ENCODE results near the gene OGDH.
A peak's percentile ranks its signal among the peaks of the same experiment; 100 is the strongest.

OGDH gene

DNA sequence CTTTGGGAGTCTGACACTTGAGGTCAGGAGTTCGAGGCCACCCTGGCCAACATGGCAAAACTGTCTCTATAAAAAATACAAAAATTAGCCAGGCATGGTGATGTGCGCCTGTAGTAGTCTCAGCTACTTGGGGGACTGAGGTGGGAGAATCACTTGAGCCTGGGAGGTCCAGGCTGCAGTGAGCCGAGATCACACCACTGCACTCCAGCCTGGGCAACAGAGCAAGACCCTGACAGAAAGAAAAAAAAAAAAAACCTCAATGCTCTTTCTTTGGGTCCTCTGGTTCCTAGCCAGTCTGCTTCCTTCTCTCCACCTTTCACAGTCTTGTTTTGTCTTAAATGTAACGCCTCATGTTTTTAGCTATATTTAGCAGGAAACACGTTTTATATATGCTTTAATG, 9.4 kb downstream of the OGDH start:
- Histone ChIP-seq H3K36me3 (ENCODE audit: control insufficient read depth in 2 of 2, insufficient read depth in 1 of 2, low read length in 2 of 2) (no peaks in the 10 kb centered on the region; a peak in 1 of 3 replicates), H3K4me3 (ENCODE audit: low read depth, low read length) (no peak overlapping the region), H3K9me3 (ENCODE audit: control insufficient read depth, insufficient read depth, low read depth, low read length) (no peaks in the 10 kb centered on the region), H3K4me1 (ENCODE audit: control insufficient read depth, insufficient read depth, low read length) (peaks cover 14% of the 10 kb centered on the region; the same call in 1 of the 2 replicates), H3K27ac (ENCODE audit: extremely low read depth, low read depth, low read length) (no peak overlapping the region)
- TF ChIP-seq ZNF776 (tag by site-specific recombination; IDR thresholded peaks at IDR 0.05; ENCODE audit: borderline replicate concordance) (no peak), ZNF121 (tag by site-specific recombination; IDR thresholded peaks at IDR 0.05) (peak; percentile 82; the same call in 1 of the 2 replicates)
- POLR2A ChIA-PET = interaction anchor here (0.7 kb wide), 1 partner anchor 149 kb away, joined by 4 read pairs; no protein-coding TSS in a partner anchor
- CTCF ChIA-PET = no interaction called here

- no peaks in the 10 kb centered on the region for H3K9me3 ChIP-seq (ENCODE audit: control insufficient read depth, insufficient read depth, low read depth, low read length)
- TF ChIP-seq SETDB1 (IDR thresholded peaks at IDR 0.05; ENCODE audit: insufficient read length, low read length) (no peak), ZFP37 (tag by site-specific recombination; IDR thresholded peaks at IDR 0.05) (no peak), ZNF19 (tag by site-specific recombination; IDR thresholded peaks at IDR 0.05; ENCODE audit: low read depth) (no peak), ZNF221 (tag by site-specific recombination; IDR thresholded peaks at IDR 0.05; ENCODE audit: borderline replicate concordance) (no peak), ZBTB20 (tag by site-specific recombination; IDR thresholded peaks at IDR 0.05) (no peak), ZNF112 (tag by site-specific recombination; IDR thresholded peaks at IDR 0.05) (no peak), ZEB2 (tag by site-specific recombination; IDR thresholded peaks at IDR 0.05) (no peak), ZNF398 (tag by site-specific recombination; IDR thresholded peaks at IDR 0.05) (no peak), SP7 (tag by site-specific recombination; IDR thresholded peaks at IDR 0.05) (no peak), PRDM1 (tag by site-specific recombination; IDR thresholded peaks at IDR 0.05) (no peak), ZNF510 (tag by site-specific recombination; IDR thresholded peaks at IDR 0.05; ENCODE audit: insufficient replicate concordance) (no peak), ELK4 (IDR thresholded peaks at IDR 0.05; ENCODE audit: borderline replicate concordance, low read depth, low read length) (no peak), TCF7L2 (IDR thresholded peaks at IDR 0.05; ENCODE audit: borderline replicate concordance, low read depth, low read length) (no peak), ZNF600 (tag by site-specific recombination; IDR thresholded peaks at IDR 0.05) (no peak)
- TF ChIP-seq, protein P1, sequence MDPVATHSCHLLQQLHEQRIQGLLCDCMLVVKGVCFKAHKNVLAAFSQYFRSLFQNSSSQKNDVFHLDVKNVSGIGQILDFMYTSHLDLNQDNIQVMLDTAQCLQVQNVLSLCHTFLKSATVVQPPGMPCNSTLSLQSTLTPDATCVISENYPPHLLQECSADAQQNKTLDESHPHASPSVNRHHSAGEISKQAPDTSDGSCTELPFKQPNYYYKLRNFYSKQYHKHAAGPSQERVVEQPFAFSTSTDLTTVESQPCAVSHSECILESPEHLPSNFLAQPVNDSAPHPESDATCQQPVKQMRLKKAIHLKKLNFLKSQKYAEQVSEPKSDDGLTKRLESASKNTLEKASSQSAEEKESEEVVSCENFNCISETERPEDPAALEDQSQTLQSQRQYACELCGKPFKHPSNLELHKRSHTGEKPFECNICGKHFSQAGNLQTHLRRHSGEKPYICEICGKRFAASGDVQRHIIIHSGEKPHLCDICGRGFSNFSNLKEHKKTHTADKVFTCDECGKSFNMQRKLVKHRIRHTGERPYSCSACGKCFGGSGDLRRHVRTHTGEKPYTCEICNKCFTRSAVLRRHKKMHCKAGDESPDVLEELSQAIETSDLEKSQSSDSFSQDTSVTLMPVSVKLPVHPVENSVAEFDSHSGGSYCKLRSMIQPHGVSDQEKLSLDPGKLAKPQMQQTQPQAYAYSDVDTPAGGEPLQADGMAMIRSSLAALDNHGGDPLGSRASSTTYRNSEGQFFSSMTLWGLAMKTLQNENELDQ (tag by site-specific recombination; IDR thresholded peaks at IDR 0.05; ENCODE audit: low read depth) = no peak
- no peak overlapping the region for H3K27ac ChIP-seq (ENCODE audit: extremely low read depth, low read depth, low read length)
- peaks cover 14% of the 10 kb centered on the region; the same call in 1 of the 2 replicates for H3K4me1 ChIP-seq (ENCODE audit: control insufficient read depth, insufficient read depth, low read length)
- ChIA-PET CTCF (interaction anchor here (1.0 kb wide), 1 partner anchor 10 kb away, joined by 5 read pairs; the partner anchor contains the start of gene OGDH), POLR2A (interaction anchor here (0.7 kb wide), 1 partner anchor 148 kb away, joined by 4 read pairs; no protein-coding TSS in a partner anchor)
- H3K4me3 ChIP-seq (ENCODE audit: low read depth, low read length) = no peak overlapping the region
- no peaks in the 10 kb centered on the region; a peak in 1 of 3 replicates for H3K36me3 ChIP-seq (ENCODE audit: control insufficient read depth in 2 of 2, insufficient read depth in 1 of 2, low read length in 2 of 2)
Measured at GRCh38 chr7:44616545-44616944, 10.1 kb downstream of the OGDH start.
